Bone marrow (tissue), 2 donors: ENCODE data around the gene CSKMT.
A peak's percentile ranks its signal among the peaks of the same experiment; 100 is the strongest.
"Not testable (repeated sequence)": the region's sequence is repeated elsewhere in the genome, so short reads cannot be mapped to it uniquely, and the experiment has no call there.

Experiments
- DNase-seq, 2 donors: peaks; one replicate each; lab custom pipeline; 2025; lab: John Stamatoyannopoulos, UW

The CSKMT gene, protein sequence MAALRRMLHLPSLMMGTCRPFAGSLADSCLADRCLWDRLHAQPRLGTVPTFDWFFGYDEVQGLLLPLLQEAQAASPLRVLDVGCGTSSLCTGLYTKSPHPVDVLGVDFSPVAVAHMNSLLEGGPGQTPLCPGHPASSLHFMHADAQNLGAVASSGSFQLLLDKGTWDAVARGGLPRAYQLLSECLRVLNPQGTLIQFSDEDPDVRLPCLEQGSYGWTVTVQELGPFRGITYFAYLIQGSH

DNA sequence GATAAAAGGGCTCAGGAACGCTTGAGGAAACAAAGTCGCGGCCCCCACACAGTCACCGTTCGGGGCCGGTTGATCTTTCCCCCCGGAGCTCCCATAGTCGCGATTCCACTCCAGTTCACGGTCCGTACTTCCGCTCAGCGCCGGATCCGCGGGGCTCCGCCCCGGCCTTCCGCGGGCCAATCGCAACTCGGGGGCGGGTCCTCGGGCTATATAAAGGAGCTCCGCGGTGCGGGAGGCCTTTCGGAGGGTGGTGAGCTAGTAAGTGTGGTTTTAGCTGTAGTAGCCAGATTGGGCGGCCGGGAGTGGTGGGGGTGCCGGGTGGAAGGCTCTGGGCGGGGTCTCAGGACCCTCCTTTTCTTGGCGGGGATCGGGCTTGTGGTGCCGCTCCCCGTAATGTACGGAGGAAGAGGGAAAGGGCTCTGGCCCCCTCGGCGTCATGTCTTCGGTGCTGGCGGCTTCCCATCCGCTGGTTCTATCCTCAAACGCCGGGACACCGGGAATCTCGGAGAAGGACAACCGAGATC lies at the start of gene CSKMT, which contains the start of gene C11orf98:
Gene CSKMT, plus strand, starts transcription at position 238 of the 524 bp plus-strand sequence. CDS start 568 bp downstream, outside the sequence.
Gene C11orf98, minus strand, starts transcription at position 136 of the 524 bp plus-strand sequence. Its CDS starts 41 bp downstream, at position 95.
- peak; percentile 92 to 93 for DNase-seq

DNA sequence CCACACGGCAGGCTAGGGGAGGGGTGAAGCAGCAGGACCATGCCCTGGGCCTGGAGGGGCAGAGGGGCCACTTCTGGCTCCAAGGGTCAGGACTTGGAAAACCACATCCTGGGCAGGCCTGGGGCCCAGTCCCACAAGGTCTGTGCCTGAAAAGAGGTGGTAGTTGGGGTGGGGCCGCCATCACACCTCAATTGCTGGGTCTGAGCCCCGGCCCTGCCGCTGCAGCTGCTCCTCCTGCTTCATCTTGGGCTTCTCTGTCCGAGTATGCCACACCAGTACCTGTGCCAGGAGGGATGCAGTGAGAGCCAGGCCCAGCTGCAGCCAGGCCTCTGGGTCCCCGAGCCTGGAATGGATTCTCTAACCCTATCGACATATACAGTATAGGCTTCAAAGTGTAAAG lies 49.6 kb upstream of the CSKMT start:
- no peak for DNase-seq

DNA sequence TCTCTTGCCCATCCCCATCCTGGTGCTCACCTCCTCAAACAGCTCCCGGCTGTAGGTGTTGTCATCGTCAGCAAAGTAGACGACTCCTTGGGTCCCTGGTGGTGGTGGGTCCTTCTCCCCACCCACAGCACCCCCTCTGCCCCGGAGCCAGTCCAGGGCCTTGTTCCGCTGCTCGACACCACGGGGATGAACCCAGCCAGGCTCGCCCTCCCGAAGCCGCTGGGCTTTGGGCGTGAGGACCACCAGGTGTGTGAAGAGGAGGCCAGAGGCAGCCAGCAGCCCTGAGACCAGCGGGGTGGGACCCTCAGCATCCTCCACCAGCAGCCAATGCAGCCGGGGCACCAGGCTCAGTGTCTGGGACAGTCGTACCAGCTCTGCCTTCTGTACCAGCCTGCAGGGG lies 48.2 kb upstream of the CSKMT start:
- DNase-seq: not testable (repeated sequence)

DNA sequence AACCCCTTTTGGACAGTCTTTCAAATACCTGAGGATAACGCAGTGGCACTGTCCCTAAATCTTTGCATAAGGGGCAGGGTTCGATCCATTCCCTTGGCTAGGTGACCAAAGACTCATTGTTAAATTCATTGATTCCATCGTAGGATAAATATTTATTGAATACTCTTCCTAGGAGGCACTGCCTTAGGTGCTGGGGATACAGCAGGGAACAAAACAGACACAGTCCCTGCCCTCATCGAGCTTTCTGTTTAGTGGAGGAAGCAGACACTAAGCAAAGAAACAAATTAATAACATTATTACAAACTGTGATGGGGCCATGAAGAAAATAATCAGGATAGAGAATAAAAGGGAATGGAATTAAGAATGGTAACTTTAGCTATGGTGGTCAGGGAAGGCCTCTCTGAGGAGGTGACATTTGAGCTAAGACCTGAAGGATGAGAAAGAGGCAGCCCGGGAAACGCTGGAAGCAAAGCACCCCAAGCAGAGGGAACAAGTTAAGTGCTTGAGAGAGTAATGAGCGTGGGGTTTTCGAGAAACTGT lies 44.0 kb upstream of the CSKMT start:
- no peak for DNase-seq

DNA sequence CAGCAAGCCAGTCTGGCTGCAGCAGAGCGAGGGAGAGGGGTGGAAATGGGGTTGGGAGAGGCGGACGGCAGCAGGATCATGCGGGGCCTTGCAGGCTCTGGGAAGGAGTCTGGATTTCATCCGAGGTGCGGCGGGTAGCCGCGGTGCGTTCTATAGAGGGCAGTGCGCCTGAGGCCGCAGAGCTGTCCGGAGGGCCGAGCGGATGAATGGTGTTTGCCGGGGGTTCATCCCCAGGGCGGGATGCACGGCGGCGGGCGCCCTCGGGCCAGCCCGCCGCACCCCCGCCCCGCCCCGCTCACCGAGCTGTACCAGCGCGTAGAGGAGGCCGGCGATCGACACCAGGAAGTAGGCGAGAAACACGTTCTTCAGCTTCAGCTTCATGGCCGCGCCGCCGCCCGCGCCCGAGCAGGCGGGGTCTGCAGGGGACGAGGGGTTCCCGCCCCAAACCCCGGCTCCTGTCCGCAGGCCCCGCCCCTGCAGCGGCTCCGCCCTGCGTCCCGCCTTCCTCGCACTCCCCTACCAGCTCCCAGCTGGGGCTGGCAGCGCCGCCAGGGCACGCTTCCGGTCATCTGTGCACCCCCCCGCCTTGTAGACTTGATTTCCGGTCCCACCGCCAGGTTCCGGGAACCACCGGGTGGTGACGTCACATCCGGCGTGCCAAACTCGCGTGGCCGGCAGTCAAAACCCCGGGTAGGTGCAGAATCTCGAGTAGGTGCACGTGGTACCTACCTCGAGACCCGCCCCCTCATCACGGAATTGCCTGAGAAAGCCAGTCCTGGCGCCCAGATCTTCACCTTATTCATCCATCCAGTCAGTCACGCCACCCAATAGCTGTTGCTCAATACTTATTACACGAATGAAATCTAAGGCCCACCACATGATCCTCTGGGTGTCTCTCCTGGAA lies 43.3 kb upstream of the CSKMT start, which contains the start of gene B3GAT3:
Gene B3GAT3, minus strand, starts transcription at position 420 of the 904 bp plus-strand sequence. Its CDS starts 39 bp downstream, at position 381.
- peak; percentile 86 to 92 for DNase-seq

DNA sequence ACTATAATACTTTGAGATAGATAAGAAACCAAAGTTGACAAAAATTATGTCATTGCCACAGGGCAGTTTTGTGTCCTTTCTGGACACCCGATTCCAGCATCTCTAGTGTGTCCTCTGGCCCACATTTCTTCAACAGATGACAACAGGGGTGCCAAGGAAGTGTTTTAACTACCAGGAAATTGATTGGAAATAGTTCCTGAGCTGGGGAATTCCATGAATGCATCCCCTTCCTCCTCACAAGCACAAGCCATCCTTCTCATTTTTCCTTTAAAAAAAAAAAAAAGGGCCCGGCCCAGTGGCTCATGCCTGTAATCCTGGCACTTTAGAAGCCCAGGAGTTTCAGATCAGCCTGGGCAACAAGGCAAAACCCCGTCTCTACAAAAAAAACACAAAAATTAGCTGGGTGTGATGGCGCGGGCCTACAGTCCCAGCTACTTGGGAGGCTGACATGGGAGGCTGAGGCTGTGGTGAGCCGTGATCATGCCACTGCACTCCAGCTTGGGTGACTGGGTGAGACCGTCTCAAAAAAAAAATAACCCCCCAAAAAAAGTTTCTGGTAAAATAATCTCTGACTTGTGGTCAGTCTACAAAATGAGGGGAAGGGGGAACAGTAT lies 42.5 kb upstream of the CSKMT start:
- no peak for DNase-seq

DNA sequence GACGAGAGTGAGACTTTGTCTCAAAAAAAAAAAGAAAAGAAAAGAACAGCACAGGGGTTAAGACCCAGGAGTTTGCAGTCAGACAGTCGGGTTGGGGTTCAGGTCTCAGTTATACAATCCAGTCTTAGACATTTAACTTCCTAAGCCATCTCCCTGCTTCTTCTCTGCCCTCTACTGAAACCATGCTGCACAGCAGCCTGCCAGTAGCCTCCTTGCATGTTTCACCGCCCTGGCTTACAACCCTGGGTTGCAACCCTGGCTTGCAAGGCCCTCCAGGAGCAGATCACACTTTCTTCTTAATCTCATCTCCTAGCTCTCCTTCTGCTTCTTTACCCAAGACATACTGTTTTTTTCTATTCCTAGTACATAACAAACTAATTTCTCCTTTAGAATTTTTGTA lies 37.4 kb upstream of the CSKMT start:
- no peak for DNase-seq

DNA sequence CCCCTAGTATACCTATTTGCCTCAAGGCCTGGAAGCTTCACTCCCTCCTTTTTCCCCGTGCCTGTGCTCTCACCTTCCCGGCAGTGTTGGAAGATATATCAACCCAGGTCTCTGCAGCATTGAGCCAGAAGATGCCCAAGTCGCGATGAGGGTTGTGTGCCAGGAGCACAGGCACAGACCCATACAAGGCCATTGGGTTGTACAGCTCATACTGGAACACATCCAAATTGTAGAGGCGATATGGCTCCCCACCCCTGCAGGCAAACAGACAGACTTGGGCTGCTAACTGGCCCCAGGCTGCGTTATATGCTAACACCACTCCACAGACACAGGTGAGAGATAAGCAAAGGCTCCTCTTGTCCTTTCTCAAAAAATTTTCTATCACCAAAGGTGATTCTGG lies 32.6 kb upstream of the CSKMT start:
- DNase-seq: no peak

DNA sequence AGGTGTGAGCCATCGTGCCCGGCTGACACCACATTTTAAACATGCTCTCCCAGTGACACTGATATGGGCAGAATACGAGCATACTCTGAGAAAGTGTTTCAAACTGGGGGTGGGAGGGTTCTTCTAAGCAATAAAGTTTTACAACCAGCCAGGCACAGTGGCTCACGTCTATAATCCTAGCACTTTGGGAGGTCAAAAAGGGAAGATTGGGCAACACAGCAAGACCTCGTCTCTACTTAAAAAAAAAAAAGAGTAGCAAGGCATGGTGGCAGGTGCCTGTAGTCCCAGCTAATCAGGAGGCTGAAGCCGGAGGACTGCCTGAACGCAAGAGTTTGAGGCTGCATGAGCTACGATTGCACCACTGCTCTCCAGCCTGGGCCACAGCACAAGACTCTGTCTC lies 20.9 kb upstream of the CSKMT start:
- no peak for DNase-seq

DNA sequence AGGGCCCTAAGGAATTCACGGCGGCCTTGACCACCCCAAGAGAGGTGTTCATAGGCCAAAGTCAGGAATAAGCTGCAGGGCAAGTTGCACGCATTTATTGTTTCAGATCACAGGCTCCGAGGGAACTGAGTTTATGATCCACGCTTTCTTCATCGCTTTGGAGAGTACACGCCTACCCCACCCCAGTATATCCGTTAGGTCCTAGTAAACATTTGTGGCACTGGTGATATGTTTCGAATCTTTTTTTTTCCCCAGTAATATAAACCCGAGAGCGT lies 19.5 kb upstream of the CSKMT start:
- DNase-seq: no peak

DNA sequence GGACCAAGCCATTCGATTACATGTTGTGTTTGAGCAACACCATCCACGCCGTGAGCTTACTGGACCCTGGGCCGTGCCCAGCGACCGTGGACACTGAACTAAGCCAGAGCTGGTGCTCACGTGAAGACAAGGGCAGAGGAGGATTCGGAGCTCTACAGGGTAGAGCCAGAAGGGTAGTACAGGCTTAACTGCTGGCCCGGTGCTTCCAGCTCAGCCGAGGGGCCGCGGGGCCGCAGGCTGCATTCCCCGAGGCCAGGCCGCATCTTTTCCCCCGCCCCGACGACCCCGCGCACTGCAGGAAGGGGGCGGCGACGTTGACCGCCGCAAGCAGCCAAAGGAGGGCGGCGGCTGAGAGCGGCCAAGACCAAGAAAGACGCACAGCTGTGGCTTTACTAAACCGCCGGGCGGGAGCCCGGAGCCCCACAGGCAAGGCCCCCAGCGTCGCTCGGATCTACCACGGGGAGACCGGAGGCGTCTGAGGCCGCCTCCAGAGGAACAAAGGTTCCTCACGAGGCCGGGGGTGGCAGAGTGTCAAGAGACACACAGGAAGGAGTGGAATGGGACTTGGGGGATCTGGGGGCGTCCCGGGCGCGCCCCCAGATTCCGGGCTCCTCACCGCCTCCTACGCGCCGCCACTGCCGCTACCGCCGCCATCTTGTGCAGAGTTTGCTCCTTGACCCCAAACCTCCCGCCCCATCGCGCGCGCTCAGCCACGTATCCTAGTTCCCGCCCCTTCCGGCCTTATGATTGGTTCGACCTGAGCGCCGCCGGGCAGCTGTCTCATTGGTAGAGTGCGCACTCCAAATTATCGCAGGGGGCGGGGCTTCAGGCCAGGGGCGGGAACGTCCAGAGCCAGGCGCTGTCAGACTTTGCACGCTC lies 18.9 kb upstream of the CSKMT start, which contains the start of gene GANAB:
Gene GANAB, minus strand, starts transcription at position 668 of the 879 bp plus-strand sequence. Its CDS starts 14 bp downstream, at position 654.
- peak; percentile 91 to 99 for DNase-seq

DNA sequence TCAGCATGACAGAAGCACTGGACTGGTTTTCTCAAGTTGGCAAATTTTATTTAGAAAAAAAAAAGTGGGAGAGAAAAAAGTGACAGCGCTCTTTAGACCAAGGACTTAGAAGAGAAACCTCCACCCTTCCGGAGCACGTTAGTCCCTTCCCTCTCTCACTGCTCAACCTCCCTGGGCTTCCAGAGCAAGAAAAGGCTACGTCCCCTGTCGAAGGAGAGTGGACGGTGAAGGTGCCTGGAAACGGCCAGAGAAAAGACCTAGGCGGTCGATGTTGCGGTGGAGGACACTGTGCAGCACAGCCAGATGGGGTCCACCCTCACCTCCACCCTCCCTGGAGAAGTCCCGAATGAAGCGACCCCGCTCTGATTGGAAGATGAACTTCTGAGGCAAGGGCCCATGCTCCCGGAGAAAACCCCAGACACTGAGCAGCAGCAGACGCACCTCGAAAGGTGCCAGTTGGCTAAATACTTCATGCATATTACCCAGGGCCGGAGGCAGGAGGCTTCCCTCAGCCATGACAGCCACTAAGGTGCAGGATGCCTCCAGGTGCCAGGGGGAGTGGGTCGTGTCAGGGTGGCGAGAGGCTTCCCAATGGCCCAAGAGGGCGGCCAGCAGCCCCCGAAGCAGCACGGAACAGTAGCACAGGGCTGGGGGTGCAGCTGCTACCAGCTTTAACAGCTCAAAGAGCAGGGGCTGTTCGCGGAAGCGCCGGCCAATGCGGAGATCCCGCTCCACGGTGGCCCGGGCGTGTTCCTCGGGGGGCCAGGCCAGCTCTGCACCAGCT lies 18.1 kb upstream of the CSKMT start:
- DNase-seq: no peak

DNA sequence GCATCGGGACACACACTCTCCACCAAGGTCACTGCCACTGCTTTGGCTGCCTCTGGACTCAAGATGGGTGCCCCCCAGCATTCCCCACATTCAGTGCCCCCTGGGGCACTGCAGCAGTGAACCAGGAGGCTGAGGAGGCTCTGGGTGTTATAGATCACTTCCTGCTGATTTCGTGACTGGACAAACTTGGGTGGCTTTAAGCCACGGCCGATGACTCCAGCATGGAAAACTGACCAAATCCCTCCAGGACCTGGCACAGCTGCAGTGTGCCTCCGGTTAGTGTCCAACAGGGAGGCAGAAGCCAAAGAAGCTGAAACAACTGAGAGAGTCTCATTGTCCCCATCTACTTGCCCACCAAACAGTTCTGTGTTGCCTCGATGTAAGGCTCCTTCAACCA lies 17.5 kb upstream of the CSKMT start:
- no peak for DNase-seq

DNA sequence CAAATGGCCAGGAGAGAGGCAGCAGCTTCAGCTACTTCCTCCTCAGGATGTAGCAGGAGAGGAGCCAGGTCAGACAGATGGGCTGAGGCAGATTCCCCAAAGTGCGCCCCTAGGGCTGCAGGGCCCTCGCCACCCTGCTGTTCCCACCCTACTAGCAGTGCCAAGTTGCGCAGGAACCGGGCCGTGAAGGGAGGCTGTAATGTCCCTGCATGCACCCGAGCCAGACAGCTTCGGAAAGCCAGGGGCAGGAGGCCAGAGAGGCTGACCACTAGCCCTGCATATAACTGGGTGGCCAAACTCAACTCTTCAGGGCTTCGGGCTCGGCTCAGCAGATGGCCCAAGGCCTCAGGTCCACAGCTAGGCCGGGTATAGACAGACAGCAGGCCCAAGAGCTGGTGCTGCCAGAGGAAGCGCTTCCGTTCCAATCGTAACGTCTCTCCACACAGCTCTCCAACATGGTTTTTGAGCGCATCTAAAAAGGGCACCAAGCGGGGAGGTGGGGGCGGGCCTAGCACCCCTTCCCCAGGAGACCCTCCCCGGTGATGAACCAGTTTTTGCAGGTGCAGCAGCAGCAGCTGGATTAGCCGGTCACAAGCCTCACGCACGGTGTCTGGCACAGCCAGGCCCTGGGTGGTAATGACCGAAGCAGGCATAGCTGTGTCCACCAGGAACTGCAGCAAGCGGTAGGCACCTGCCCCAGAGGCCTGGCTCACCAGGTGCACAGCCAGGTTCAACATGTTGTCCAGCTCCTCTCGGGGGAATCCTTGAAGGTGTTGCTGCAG lies 16.7 kb upstream of the CSKMT start:
- no peak for DNase-seq

DNA sequence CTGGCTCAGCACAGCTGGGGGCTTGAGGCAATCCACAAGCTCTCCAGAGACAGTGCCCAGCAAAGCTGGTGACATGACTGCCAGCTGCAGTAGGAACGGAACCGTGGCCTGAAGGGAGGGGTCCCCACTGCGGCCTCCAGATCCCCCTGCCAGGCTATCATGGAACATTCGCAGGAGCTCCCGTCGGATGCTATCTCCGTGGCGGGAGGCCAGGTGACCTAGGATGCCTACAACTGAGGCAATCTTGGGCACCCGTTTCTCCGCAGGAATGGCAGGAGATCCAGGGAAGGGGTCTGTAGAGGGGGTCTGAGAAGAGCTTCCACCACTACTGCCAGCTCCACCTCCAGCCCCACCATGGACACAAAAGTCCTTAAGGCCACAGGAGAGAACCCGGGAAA lies 16.1 kb upstream of the CSKMT start:
- DNase-seq: no peak

DNA sequence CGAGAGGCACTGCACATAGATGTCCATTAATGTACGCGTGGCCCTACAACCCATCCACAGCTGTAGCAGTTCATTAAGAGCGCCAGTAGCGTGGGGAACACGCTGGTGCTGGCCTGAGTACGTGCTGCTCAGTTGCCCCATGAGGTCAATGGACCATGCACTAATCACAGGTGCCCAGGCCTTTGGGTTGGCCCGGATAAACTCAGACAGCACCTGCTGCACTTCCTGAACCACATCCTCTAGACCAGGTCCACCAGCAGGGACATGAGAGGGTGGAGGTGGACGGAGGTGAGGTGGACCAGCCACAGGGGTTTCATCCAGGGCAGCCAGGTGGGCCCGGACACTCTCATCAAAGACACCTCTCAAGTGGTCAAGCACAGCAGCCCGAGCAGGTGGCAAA lies 15.6 kb upstream of the CSKMT start:
- no peak for DNase-seq

DNA sequence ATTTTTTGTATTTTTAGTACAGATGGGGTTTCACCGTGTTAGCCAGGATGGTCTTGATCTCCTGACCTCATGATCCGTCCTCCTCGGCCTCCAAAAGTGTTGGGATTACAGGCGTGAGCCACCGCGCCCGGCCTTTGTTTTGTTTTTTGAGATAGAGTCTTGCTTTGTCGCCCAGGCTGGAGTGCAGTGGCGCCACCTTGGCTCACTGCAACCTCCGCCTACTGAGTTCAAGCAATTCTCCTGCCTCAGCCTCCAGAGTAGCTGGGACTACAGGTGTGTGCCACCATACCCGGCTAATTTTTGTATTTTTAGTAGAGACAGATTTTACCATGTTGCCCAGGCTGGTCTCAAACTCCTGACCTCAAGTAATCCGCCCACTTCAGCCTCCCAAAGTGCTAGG lies 14.8 kb upstream of the CSKMT start:
- not testable (repeated sequence) for DNase-seq

DNA sequence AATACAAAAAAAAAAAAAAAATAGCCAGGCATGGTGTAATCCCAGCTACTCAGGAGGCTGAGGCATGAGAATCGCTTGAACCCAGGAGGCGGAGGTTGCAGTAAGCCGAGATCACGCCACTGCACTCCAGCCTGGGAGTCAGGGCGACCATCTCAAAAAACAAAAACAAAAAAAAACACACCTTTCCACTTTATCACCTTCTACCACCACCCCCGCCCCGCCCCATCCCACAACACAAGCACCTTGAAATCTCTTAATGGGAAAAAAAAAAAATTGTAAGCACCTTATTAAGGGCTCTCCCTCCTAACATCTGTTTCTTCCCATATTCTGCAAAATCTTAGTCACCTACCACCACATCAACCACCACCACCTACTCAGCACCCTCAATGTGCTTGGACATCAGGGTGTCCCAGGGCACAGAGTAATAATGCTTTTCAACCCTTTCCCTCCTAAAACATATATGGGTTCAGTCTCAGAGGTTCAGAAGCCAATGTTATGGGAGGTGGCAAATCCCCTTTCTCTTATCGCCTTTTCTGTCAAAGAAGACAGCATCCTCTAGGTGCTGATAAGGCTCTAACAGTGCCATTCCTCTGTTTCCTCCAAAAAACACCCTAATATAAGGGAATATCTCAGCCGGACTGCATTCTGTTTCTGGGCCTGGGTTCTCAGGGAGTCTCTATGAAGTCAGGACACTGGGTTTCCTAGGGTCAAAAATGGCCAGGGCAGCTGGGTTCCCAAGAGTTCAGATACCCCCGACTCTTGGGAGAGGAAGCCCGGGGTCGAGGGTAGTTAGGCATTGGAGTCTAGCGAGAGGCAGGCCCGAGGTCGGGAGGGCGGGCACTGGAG lies 12.7 kb upstream of the CSKMT start:
- no peak for DNase-seq

DNA sequence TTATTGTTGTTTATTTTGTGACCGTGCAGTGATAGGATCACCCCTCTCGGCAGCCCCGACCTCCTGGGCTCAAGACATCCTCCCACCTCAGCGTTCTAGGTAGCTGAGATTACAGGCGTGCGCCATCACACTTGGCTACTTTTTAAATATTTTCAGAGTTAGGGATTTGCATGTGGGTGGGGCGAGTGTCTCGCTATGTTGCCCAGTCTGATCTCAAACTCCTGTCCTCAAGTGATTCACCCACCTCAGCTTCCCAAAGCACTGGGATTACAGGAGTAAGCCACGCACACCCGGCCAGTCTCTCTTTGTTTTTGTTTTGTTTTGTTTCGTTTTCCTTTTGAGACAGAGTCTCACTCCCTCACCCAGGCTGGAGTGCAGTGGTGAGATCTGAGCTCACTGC lies 10.8 kb upstream of the CSKMT start:
- peak in 1 of 2 donors; percentile 1 for DNase-seq
